Activated naive CD4-positive, alpha-beta T cell treated with anti-CD3 and anti-CD28 coated beads for 36 hours (primary cell): ENCODE measurements around the gene CHST3. TPM values are rescaled to one million over a fixed set of nuclear protein-coding genes. Genes with fewer than 3 reads are reported as not detected.

Experiments
- CTCF ChIA-PET: fragments of 350-600 bp; sonication (Branson Sonifier 250); formaldehyde crosslinking; loops from one replicate; lab custom pipeline; 2021; ENCODE audit warnings: antibody characterized with exemption; lab: Charles Lee
- DNase-seq: peaks from one replicate; pipeline ENCODE4 v3.0.0-alpha.2; 2020
- H3K27ac Mint-ChIP-seq: one replicate; pipeline ENCODE4 v1.8.0; 2021; ENCODE audit warnings: mild to moderate bottlenecking, mixed read lengths
- H3K27me3 Mint-ChIP-seq: one replicate; pipeline ENCODE4 v1.8.0; 2021; ENCODE audit warnings: low read depth, mixed read lengths
- H3K36me3 Mint-ChIP-seq: one replicate; pipeline ENCODE4 v1.8.0; 2021; ENCODE audit warnings: low read depth, mixed read lengths
- H3K4me1 Mint-ChIP-seq: one replicate; pipeline ENCODE4 v1.8.0; 2021; ENCODE audit warnings: low read depth, mixed read lengths
- H3K4me3 Mint-ChIP-seq: one replicate; pipeline ENCODE4 v1.8.0; 2021; ENCODE audit warnings: mild to moderate bottlenecking, moderate library complexity, mixed read lengths
- H3K9me3 Mint-ChIP-seq: one replicate; pipeline ENCODE4 v1.8.0; 2021; ENCODE audit warnings: mixed read lengths
- intact Hi-C: fragments of 100-400 bp; cut with micrococcal nuclease; formaldehyde crosslinking; loops from one replicate; pipeline ENCODE4 v1.15.1; 2023
- total RNA-seq, 2 experiments: library from RNA; stranded (reverse); gene quantifications; one replicate each; pipeline ENCODE4 v1.2.3, GENCODE V29; 2021

The CHST3 gene
- total RNA-seq, 2 experiments from 2014 or later: 0.55 to 0.57 TPM

DNA sequence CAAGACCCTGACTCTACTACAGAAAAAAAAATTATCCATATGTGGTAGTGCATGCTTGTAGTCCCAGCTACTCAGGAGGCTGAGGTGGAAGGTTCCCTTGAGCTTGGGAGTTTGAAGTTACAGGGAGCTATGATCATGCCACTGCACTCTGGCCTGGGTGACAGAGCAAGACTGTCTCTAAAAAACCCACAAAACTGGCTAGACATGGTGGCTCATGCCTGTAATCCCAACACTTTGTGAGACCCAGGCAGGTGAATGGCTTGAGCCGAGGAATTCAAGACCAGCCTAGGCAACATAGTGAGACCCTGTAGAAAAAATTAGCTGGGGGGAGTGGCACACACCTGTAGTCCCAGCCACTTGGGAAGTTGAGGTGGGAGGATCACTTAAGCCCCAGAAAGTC, 32.9 kb upstream of the CHST3 start:
- Mint-ChIP-seq H3K9me3 (no peaks in the 10 kb centered on the region), H3K27me3 (no peaks in the 10 kb centered on the region), H3K4me1 (peaks cover 36% of the 10 kb centered on the region), H3K36me3 (no peaks in the 10 kb centered on the region), H3K4me3 (no peak overlapping the region), H3K27ac (no peak overlapping the region)
- no peak for DNase-seq
- intact Hi-C loops: no loop called here
- CTCF ChIA-PET: interaction anchor here (0.6 to 1.3 kb wide), 3 partner anchors 15 to 308 kb away, joined by 3 to 4 read pairs (median 3); no protein-coding TSS in a partner anchor

DNA sequence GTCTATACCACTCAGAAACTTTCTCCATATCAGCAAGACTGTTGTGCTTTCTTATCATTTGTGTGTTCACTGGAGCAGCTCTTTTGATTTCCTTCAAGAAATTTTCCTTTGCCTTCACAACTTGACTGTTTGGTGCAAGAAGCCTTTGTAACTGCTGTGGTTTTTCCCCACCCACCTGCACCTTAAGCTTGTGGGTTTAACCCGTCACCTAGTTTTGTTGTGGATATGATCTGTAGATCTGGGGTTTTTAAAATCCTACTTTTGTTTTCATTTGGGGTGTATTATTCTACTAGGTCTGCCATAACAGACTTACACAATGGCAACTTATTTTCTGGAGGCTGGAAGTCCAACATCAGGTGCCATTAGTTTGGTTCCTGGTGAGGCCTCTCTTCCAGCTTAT, 30.5 kb upstream of the CHST3 start:
- no peak overlapping the region for H3K4me3 Mint-ChIP-seq
- CTCF ChIA-PET: interaction anchor here (0.6 to 2.7 kb wide), 11 partner anchors 13 to 593 kb away, joined by 3 to 19 read pairs (median 4); no protein-coding TSS in a partner anchor
- no peaks in the 10 kb centered on the region for H3K27me3 Mint-ChIP-seq
- H3K36me3 Mint-ChIP-seq: no peaks in the 10 kb centered on the region
- intact Hi-C loops: loop anchor here (1.0 kb wide), 2 partner anchors 41 to 52 kb away; no protein-coding TSS in a partner anchor
- H3K4me1 Mint-ChIP-seq: peaks cover 36% of the 10 kb centered on the region
- H3K27ac Mint-ChIP-seq: peak overlapping the region; percentile 69
- peak; percentile 87 for DNase-seq
- H3K9me3 Mint-ChIP-seq: no peaks in the 10 kb centered on the region

DNA sequence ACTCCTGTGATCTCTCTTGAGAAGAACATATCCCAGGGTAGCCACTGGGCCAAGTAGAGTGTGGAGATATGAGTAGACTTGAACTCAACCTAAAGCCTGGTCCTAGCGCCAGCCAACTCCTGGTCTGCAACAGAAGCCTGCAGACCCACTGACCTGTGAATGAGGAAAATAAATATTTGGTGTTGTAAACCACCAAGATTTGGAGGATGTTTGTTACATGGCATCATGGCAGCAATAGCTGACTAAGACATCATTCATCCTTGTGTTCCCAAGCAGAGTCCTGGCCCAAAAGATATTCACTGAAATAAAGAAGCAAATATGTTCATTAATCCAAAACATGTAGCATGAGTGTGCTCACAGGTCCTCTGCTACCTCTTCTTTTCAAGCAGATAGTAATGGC, 26.0 kb upstream of the CHST3 start:
- H3K36me3 Mint-ChIP-seq: no peaks in the 10 kb centered on the region
- H3K27ac Mint-ChIP-seq: no peak overlapping the region
- CTCF ChIA-PET: no interaction called here
- no peak for DNase-seq
- intact Hi-C loops: no loop called here
- peaks cover 31% of the 10 kb centered on the region for H3K4me1 Mint-ChIP-seq
- H3K4me3 Mint-ChIP-seq: no peak overlapping the region
- peaks cover 8% of the 10 kb centered on the region for H3K9me3 Mint-ChIP-seq
- H3K27me3 Mint-ChIP-seq: no peaks in the 10 kb centered on the region

DNA sequence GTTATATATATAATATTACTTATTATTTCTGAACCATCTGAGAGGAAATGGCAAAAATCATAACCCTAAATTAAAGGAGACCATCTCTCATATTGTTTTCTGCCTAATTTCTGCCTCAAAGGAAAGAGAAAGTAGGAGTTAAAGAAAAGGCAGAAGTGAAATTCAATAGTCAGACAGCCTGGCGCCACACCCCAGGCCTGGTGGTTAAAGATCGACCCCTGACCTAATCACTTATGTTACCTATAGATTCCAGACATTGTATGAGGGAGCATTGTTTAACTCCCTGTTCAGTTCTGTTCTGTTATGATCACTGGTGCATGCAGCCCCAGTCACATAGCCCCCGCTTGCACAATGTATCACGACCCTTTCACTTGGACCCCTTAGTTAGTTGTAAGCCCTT, 24.9 kb upstream of the CHST3 start:
- intact Hi-C loops: no loop called here
- Mint-ChIP-seq H3K9me3 (peaks cover 8% of the 10 kb centered on the region), H3K4me3 (no peak overlapping the region), H3K27me3 (no peaks in the 10 kb centered on the region), H3K4me1 (peaks cover 22% of the 10 kb centered on the region), H3K27ac (no peak overlapping the region), H3K36me3 (no peaks in the 10 kb centered on the region)
- no peak for DNase-seq
- CTCF ChIA-PET: no interaction called here

- Mint-ChIP-seq H3K27me3 (no peaks in the 10 kb centered on the region), H3K4me1 (peaks cover 16% of the 10 kb centered on the region), H3K9me3 (peaks cover 8% of the 10 kb centered on the region), H3K4me3 (no peak overlapping the region), H3K36me3 (no peaks in the 10 kb centered on the region), H3K27ac (no peak overlapping the region)
- no peak for DNase-seq
- intact Hi-C loops: no loop called here
- CTCF ChIA-PET: no interaction called here
Measured at GRCh38 chr10:71939861-71940474, 24.2 kb upstream of the CHST3 start.

DNA sequence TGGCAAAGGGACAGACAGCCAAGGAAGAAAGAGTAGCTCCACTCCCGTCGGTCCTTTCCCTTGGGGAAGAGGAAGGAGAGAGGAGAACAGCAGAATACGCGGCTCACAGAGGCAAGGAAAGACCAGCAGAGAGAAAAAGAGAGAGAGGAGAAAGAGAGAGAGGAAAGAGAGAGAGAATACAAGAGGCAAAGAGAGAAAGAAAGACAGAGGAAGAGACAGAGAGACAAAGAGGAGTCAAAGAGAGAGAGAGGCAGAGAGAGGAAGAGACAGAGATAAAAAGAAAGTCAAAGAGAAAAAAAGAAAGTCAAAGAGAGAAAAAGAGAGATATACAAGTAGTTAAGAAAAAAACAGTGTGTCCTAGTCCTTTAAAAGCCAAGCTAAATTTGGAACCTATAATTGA, 23.4 kb upstream of the CHST3 start:
- H3K27ac Mint-ChIP-seq: no peak overlapping the region
- DNase-seq: no peak
- H3K36me3 Mint-ChIP-seq: peaks cover under 1% of the 10 kb centered on the region
- H3K27me3 Mint-ChIP-seq: no peaks in the 10 kb centered on the region
- intact Hi-C loops: no loop called here
- CTCF ChIA-PET: interaction anchor here (0.5 kb wide), 1 partner anchor 63 kb away, joined by 4 read pairs; no protein-coding TSS in a partner anchor
- H3K4me3 Mint-ChIP-seq: no peak overlapping the region
- peaks cover 12% of the 10 kb centered on the region for H3K4me1 Mint-ChIP-seq
- H3K9me3 Mint-ChIP-seq: peaks cover 9% of the 10 kb centered on the region

DNA sequence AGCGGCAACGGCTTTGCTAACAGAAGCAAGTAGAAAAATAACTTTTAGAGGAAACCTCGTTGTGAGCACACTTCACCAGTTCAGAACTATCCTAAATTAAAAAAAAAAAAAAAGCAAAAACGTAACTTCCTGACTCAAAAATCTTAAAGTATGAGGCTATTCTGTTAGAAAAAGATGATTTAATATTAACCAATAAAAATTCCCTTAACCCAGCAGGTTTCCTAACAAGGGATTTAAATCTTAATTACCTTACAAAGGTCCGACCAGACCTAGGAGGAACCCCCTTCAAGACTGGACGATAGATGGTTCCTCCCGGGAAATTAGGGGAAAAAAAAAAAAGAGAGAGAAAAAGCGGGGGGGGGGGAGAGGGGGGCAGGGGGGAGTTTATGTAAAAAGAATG, 22.9 kb upstream of the CHST3 start:
- intact Hi-C loops: no loop called here
- Mint-ChIP-seq H3K27me3 (no peaks in the 10 kb centered on the region), H3K27ac (no peak overlapping the region), H3K36me3 (peaks cover 3% of the 10 kb centered on the region), H3K4me1 (peaks cover 9% of the 10 kb centered on the region), H3K4me3 (no peak overlapping the region), H3K9me3 (peaks cover 15% of the 10 kb centered on the region)
- no peak for DNase-seq
- CTCF ChIA-PET: interaction anchor here (0.5 kb wide), 1 partner anchor 62 kb away, joined by 4 read pairs; no protein-coding TSS in a partner anchor

GRCh38 chr10:71945819-71946474, 18.2 kb upstream of the CHST3 start:
- no peaks in the 10 kb centered on the region for H3K4me1 Mint-ChIP-seq
- H3K4me3 Mint-ChIP-seq: no peak overlapping the region
- no peak overlapping the region for H3K27ac Mint-ChIP-seq
- H3K27me3 Mint-ChIP-seq: no peaks in the 10 kb centered on the region
- peaks cover 23% of the 10 kb centered on the region for H3K9me3 Mint-ChIP-seq
- no peak for DNase-seq
- CTCF ChIA-PET: interaction anchor here (0.7 to 1.1 kb wide), 2 partner anchors 10 to 103 kb away, joined by 4 read pairs; no protein-coding TSS in a partner anchor
- intact Hi-C loops: no loop called here
- peaks cover 8% of the 10 kb centered on the region for H3K36me3 Mint-ChIP-seq

DNA sequence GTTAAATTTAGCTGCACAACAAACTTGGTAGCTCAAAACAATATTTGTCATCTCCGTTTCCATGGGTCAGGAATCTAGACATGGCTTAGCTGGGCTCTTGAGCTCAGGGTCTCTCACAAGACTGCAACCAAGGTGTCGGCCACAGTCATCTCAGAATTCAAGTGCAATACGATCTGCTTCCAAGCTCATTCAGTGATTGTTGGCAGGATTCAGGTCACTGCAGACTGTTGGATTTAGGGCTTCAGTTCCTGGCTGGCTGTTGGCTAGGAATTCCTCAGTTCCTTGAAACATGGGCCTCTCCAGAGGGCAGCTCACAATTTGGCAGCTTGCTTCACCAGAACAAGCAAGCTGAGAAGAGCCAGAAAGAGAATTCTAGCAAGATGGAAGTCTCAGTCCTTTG, 17.5 kb upstream of the CHST3 start:
- Mint-ChIP-seq H3K36me3 (peaks cover 8% of the 10 kb centered on the region), H3K27me3 (no peaks in the 10 kb centered on the region), H3K27ac (no peak overlapping the region), H3K4me3 (no peak overlapping the region), H3K4me1 (no peaks in the 10 kb centered on the region), H3K9me3 (peaks cover 23% of the 10 kb centered on the region)
- intact Hi-C loops: no loop called here
- CTCF ChIA-PET: interaction anchor here (0.7 to 1.1 kb wide), 2 partner anchors 9 to 102 kb away, joined by 4 read pairs; no protein-coding TSS in a partner anchor
- no peak for DNase-seq

GRCh38 chr10:71948496-71949067, 15.6 kb upstream of the CHST3 start:
- intact Hi-C loops: no loop called here
- Mint-ChIP-seq H3K36me3 (peaks cover 8% of the 10 kb centered on the region), H3K4me3 (no peak overlapping the region), H3K27ac (no peak overlapping the region), H3K27me3 (no peaks in the 10 kb centered on the region), H3K4me1 (no peaks in the 10 kb centered on the region), H3K9me3 (peaks cover 15% of the 10 kb centered on the region)
- CTCF ChIA-PET: interaction anchor here (1.2 kb wide), 1 partner anchor 100 kb away, joined by 3 read pairs; no protein-coding TSS in a partner anchor
- no peak for DNase-seq

- peaks cover 26% of the 10 kb centered on the region for H3K9me3 Mint-ChIP-seq
- DNase-seq: no peak
- intact Hi-C loops: no loop called here
- no peaks in the 10 kb centered on the region for H3K4me1 Mint-ChIP-seq
- no peaks in the 10 kb centered on the region for H3K27me3 Mint-ChIP-seq
- H3K36me3 Mint-ChIP-seq: peaks cover 10% of the 10 kb centered on the region
- CTCF ChIA-PET: interaction anchor here (0.6 to 1.6 kb wide), 2 partner anchors 23 to 54 kb away, joined by 3 read pairs; no protein-coding TSS in a partner anchor
- H3K27ac Mint-ChIP-seq: no peak overlapping the region
- H3K4me3 Mint-ChIP-seq: no peak overlapping the region
Measured at GRCh38 chr10:71950683-71951082, 13.5 kb upstream of the CHST3 start.

GRCh38 chr10:71952745-71953144, 11.4 kb upstream of the CHST3 start:
- Mint-ChIP-seq H3K9me3 (peaks cover 12% of the 10 kb centered on the region), H3K4me3 (no peak overlapping the region), H3K36me3 (peaks cover 3% of the 10 kb centered on the region), H3K4me1 (no peaks in the 10 kb centered on the region), H3K27ac (no peak overlapping the region), H3K27me3 (no peaks in the 10 kb centered on the region)
- DNase-seq: no peak
- intact Hi-C loops: no loop called here
- CTCF ChIA-PET: interaction anchor here (0.6 to 7.7 kb wide), 2 partner anchors 95 to 268 kb away, joined by 9 to 94 read pairs; no protein-coding TSS in a partner anchor
